Body of pancreas (tissue), 4 donors: ENCODE data around the gene EAF1.

Source experiments
- CTCF ChIP-seq, 7 experiments: fragments of 450-650 bp in 4 of 7; fragments of 200-600 bp in 3 of 7; sonication (generic) in 3 of 7; IDR thresholded peaks; one replicate each; pipeline ENCODE4 v1.5.1; 2016 to 2019; ENCODE audit warnings: antibody characterized with exemption in 7 of 7
- POLR2A ChIP-seq, 3 donors: fragments of 450-650 bp; IDR thresholded peaks; one replicate each; pipeline ENCODE4 v1.6.1; 2016; ENCODE audit warnings: antibody characterized with exemption in 3 of 3, mild to moderate bottlenecking in 2 of 3

- no peak for TF ChIP-seq CTCF (IDR thresholded peaks at IDR 0.05)
- TF ChIP-seq POLR2A (IDR thresholded peaks at IDR 0.05), result no peak
These were observed 28.9 kb downstream of the EAF1 start for GRCh38 chr3:15456321-15456720.
